H1 (cell line): Measurements from ENCODE around the gene FGGY. TPM values are rescaled to one million over a fixed set of nuclear protein-coding genes. Genes with fewer than 3 reads are reported as not detected.

Experiments used
- CTCF ChIA-PET: fragments of 300-600 bp; sonication (Branson Sonifier 250); formaldehyde crosslinking; loops from one replicate; lab custom pipeline; 2021; ENCODE audit not compliant: partially characterized antibody; lab: Charles Lee
- POLR2A ChIA-PET: fragments of 300-600 bp; sonication (Branson Sonifier 250); formaldehyde crosslinking; loops from one replicate; lab custom pipeline; 2021; ENCODE audit warnings: inconsistent platforms; ENCODE audit not compliant: partially characterized antibody; lab: Charles Lee
- DNase-seq, 2 experiments: peaks; one replicate each; pipeline versions ENCODE4 v3.0.0 to v3.0.0-alpha.2; 2010 to 2022; ENCODE audit warnings: low spot score in 2 of 2, low read depth in 1 of 2, mixed read lengths in 1 of 2
- FAIRE-seq: peaks from 2 replicates; lab custom pipeline; 2011; peaks lifted over from hg19 to GRCh38; lab: Jason Lieb, UNC
- H2AFZ ChIP-seq: 2 replicates; pipeline ENCODE4 v1.8.1; 2012; ENCODE audit warnings: low read length, inconsistent platforms
- H2AK5ac ChIP-seq: 2 replicates; pipeline ENCODE4 v1.6.1; 2013; ENCODE audit warnings: low read depth, low read length
- H2BK120ac ChIP-seq: replicated peaks from 2 replicates; pipeline ENCODE3; 2013; ENCODE audit warnings: low read depth, low read length, inconsistent platforms
- H2BK12ac ChIP-seq: 2 replicates; pipeline ENCODE4 v1.6.1; 2013; ENCODE audit warnings: low read depth, low read length
- H2BK15ac ChIP-seq: 2 replicates; pipeline ENCODE4 v1.6.1; 2013; ENCODE audit warnings: low read length
- H2BK20ac ChIP-seq: 2 replicates; pipeline ENCODE4 v1.6.1; 2013; ENCODE audit warnings: low read length
- H2BK5ac ChIP-seq: 2 replicates; pipeline ENCODE4 v1.6.1; 2013; ENCODE audit warnings: low read depth, low read length
- H3K14ac ChIP-seq: 2 replicates; pipeline ENCODE4 v1.6.1; 2013; ENCODE audit warnings: inconsistent platforms; ENCODE audit not compliant: insufficient read length
- H3K18ac ChIP-seq: 2 replicates; pipeline ENCODE4 v1.6.1; 2013; ENCODE audit warnings: low read length; ENCODE audit errors: extremely low read depth
- H3K23ac ChIP-seq: 2 replicates; pipeline ENCODE4 v1.6.1; 2013; ENCODE audit warnings: inconsistent platforms; ENCODE audit not compliant: insufficient read length
- H3K23me2 ChIP-seq: 2 replicates; pipeline ENCODE4 v1.6.1; 2013; ENCODE audit warnings: low read depth, low read length
- H3K27ac ChIP-seq: 2 replicates; pipeline ENCODE4 v1.6.1; 2011; ENCODE audit warnings: low read depth, low read length, inconsistent platforms
- H3K27me3 ChIP-seq, 4 experiments: replicated peaks in 1 of 4; 1 replicate in 1 of 4; 2 replicates in 3 of 4; pipeline versions ENCODE4 v1.6.1 to v1.8.1; 2011 to 2013; ENCODE audit warnings: low read length in 3 of 4, mild to moderate bottlenecking in 3 of 4, inconsistent platforms in 2 of 4, mixed read lengths in 2 of 4, moderate library complexity in 1 of 4; ENCODE audit not compliant: control insufficient read depth in 3 of 4, insufficient read depth in 3 of 4; ENCODE audit errors: extremely low read depth in 1 of 4
- H3K36me3 ChIP-seq, 4 experiments: 2 replicates each; pipeline versions ENCODE4 v1.6.1 to v1.8.1; 2011 to 2013; ENCODE audit warnings: mild to moderate bottlenecking in 4 of 4, low read length in 3 of 4, moderate library complexity in 2 of 4, control low read depth in 1 of 4, inconsistent platforms in 1 of 4; ENCODE audit not compliant: insufficient read depth in 4 of 4, control insufficient read depth in 2 of 4
- H3K4ac ChIP-seq: replicated peaks from 2 replicates; pipeline ENCODE3; 2013; ENCODE audit warnings: low read length, low read depth, mixed read lengths, inconsistent platforms; ENCODE audit not compliant: insufficient read length
- H3K4me1 ChIP-seq, 4 experiments: replicated peaks in 1 of 4; 1 replicate in 1 of 4; 2 replicates in 3 of 4; pipeline versions ENCODE4 v1.6.1 to v1.8.1; 2011 to 2013; ENCODE audit warnings: low read length in 3 of 4, inconsistent platforms in 2 of 4, mixed read lengths in 1 of 4; ENCODE audit not compliant: insufficient read depth in 4 of 4, control insufficient read depth in 3 of 4
- H3K4me2 ChIP-seq, 2 experiments: 2 replicates each; pipeline versions ENCODE4 v1.6.1 to v1.8.1; 2011 to 2013; ENCODE audit warnings: low read depth in 2 of 2, low read length in 2 of 2, control low read depth in 1 of 2, inconsistent platforms in 1 of 2, mild to moderate bottlenecking in 1 of 2; ENCODE audit not compliant: insufficient read depth in 1 of 2
- H3K4me3 ChIP-seq, 4 experiments: fragments of 200-600, 300-600 bp in 1 of 4; sonication (generic), shearing (Covaris generic), sonication (Bioruptor Twin) in 1 of 4; 2 replicates each; pipeline versions ENCODE4 v1.5.1 to v1.8.1; 2011 to 2016; ENCODE audit warnings: low read length in 4 of 4, low read depth in 3 of 4, control low read depth in 2 of 4, inconsistent platforms in 2 of 4, mild to moderate bottlenecking in 2 of 4, mixed read lengths in 1 of 4, moderate library complexity in 1 of 4; ENCODE audit not compliant: insufficient read depth in 2 of 4; ENCODE audit errors: extremely low read depth in 1 of 4
- H3K56ac ChIP-seq: replicated peaks from 2 replicates; pipeline ENCODE3; 2013; ENCODE audit warnings: low read depth, mild to moderate bottlenecking, mixed read lengths, low read length, inconsistent platforms; ENCODE audit not compliant: insufficient read length
- H3K79me1 ChIP-seq: 2 replicates; pipeline ENCODE4 v1.6.1; 2013; ENCODE audit warnings: low read depth, low read length, control low read depth
- H3K79me2 ChIP-seq, 2 experiments: 2 replicates each; pipeline versions ENCODE4 v1.6.1 to v1.8.1; 2012 to 2013; ENCODE audit warnings: low read length in 2 of 2, mild to moderate bottlenecking in 2 of 2, inconsistent platforms in 1 of 2; ENCODE audit not compliant: insufficient read depth in 2 of 2, control insufficient read depth in 1 of 2
- H3K9ac ChIP-seq, 4 experiments: replicated peaks in 1 of 4; 1 replicate in 1 of 4; 2 replicates in 3 of 4; pipeline versions ENCODE4 v1.6.1 to v1.8.1; 2011 to 2013; ENCODE audit warnings: low read depth in 3 of 4, low read length in 3 of 4, control low read depth in 2 of 4, mild to moderate bottlenecking in 2 of 4, moderate library complexity in 2 of 4, inconsistent platforms in 1 of 4; ENCODE audit errors: extremely low read depth in 1 of 4
- H3K9me3 ChIP-seq, 2 experiments: 2 replicates each; pipeline versions ENCODE4 v1.6.1 to v1.8.1; 2012 to 2013; ENCODE audit warnings: mild to moderate bottlenecking in 2 of 2, moderate library complexity in 2 of 2, control low read depth in 1 of 2, inconsistent platforms in 1 of 2, low read depth in 1 of 2, low read length in 1 of 2, mixed read lengths in 1 of 2; ENCODE audit not compliant: insufficient read depth in 2 of 2
- H4K20me1 ChIP-seq, 2 experiments: replicated peaks in 1 of 2; 2 replicates each; pipeline versions ENCODE3 to v1.8.1; 2011 to 2013; ENCODE audit warnings: inconsistent platforms in 2 of 2, low read length in 2 of 2, mild to moderate bottlenecking in 1 of 2; ENCODE audit not compliant: insufficient read depth in 2 of 2, control insufficient read depth in 1 of 2
- H4K5ac ChIP-seq: 2 replicates; pipeline ENCODE4 v1.6.1; 2013; ENCODE audit warnings: low read length, low read depth, mixed read lengths, inconsistent platforms; ENCODE audit not compliant: insufficient read length
- H4K8ac ChIP-seq: 2 replicates; pipeline ENCODE4 v1.8.0; 2013; ENCODE audit warnings: mild to moderate bottlenecking, moderate library complexity, low read length, inconsistent platforms; ENCODE audit not compliant: insufficient read depth; ENCODE audit errors: extremely low read depth
- H4K91ac ChIP-seq: replicated peaks from 2 replicates; pipeline ENCODE3; 2013; ENCODE audit warnings: low read length, mixed read lengths, inconsistent platforms; ENCODE audit not compliant: insufficient read length
- BCL11A ChIP-seq, 2 experiments: IDR thresholded peaks; one replicate each; pipeline ENCODE4 v1.6.1; 2011; ENCODE audit warnings: low read depth in 2 of 2, low read length in 2 of 2, mild to moderate bottlenecking in 2 of 2
- CBX5 ChIP-seq: fragments of 300-800, 300-1000 bp; sonication (generic); IDR thresholded peaks from 2 replicates; pipeline ENCODE4 v1.7.1; 2016; ENCODE audit warnings: antibody characterized with exemption, low read length, low read depth
- CEBPB ChIP-seq: IDR thresholded peaks from 2 replicates; pipeline ENCODE4 v1.6.1; 2012; ENCODE audit warnings: low read depth, low read length
- CHD1 ChIP-seq: IDR thresholded peaks from 2 replicates; pipeline ENCODE4 v1.6.1; 2012; ENCODE audit warnings: low read depth, low read length, improper control_type of control experiment
- MAX ChIP-seq: IDR thresholded peaks from 2 replicates; pipeline ENCODE4 v1.6.1; 2012; ENCODE audit warnings: inconsistent platforms
- NRF1 ChIP-seq: IDR thresholded peaks from 2 replicates; pipeline ENCODE4 v1.6.1; 2011; ENCODE audit warnings: mild to moderate bottlenecking, low read depth, low read length, improper control_type of control experiment
- RXRA ChIP-seq: IDR thresholded peaks from 2 replicates; pipeline ENCODE4 v1.6.1; 2011; ENCODE audit warnings: low read depth, mild to moderate bottlenecking, low read length, moderate library complexity; ENCODE audit not compliant: insufficient read depth
- SAP30 ChIP-seq: fragments of 300-600 bp; sonication (generic); IDR thresholded peaks from 2 replicates; pipeline ENCODE4 v1.7.1; 2012; ENCODE audit warnings: low read length, moderate library complexity, mild to moderate bottlenecking, inconsistent platforms; ENCODE audit not compliant: insufficient read depth, insufficient replicate concordance
- SP1 ChIP-seq: IDR thresholded peaks from 2 replicates; pipeline ENCODE4 v1.6.1; 2011; ENCODE audit warnings: low read depth, low read length
- TCF12 ChIP-seq: IDR thresholded peaks from 2 replicates; pipeline ENCODE4 v1.6.1; 2011; ENCODE audit warnings: low read depth, mild to moderate bottlenecking, low read length
- WGBS, 2 experiments: shearing (Covaris generic) in 1 of 2; methylation state at CpG; one replicate each; pipeline versions ENCODE4 v1.1.6 to v1.1.7; 2013 to 2015; ENCODE audit warnings: low lambda C conversion rate in 2 of 2, mixed read lengths in 2 of 2, inconsistent platforms in 1 of 2, low coverage in 1 of 2, missing lambda C conversion rate in 1 of 2; ENCODE audit not compliant: insufficient replicate concordance in 2 of 2, insufficient coverage in 1 of 2, insufficient read length in 1 of 2; ENCODE audit errors: extremely low coverage in 1 of 2, missing lambda C conversion rate in 1 of 2; 5-methylcytosine and 5-hydroxymethylcytosine counted together
- polyA plus RNA-seq, 7 experiments: library from polyadenylated mRNA; depleted of rRNA in 3 of 7; stranded (reverse) in 5 of 7; unstranded in 2 of 7; fragments of >200 nt in 5 of 7; fragments of 200-250 nt in 2 of 7; gene quantifications; 1 replicate in 5 of 7; 2 replicates in 1 of 7; 4 replicates in 1 of 7; pipeline versions ENCODE4 v1.2.1 to v1.2.3, GENCODE V29; 2011 to 2013; ENCODE audit warnings: missing spikeins in 2 of 7, mixed read lengths in 2 of 7
- total RNA-seq: library from RNA; stranded (reverse); fragmentation: NEBNext Ultra II Directional; extraction: Animal tissue kit (Norgen Biotek cat#: 25700); gene quantifications from 2 replicates; pipeline ENCODE4 v1.2.1, GENCODE V29; 2021
- TF ChIP-seq, protein P1 (sequence below): IDR thresholded peaks from 2 replicates; pipeline ENCODE4 v1.6.1; 2012; ENCODE audit warnings: inconsistent platforms
- TF ChIP-seq, protein P2 (sequence below): IDR thresholded peaks from 2 replicates; pipeline ENCODE4 v1.6.1; 2012; ENCODE audit warnings: low read length, inconsistent platforms

The FGGY gene
- total and polyA plus RNA-seq, 2 of the 8 experiments (the other 6 are each of a cell fraction or from before 2014, with no cell fraction given) = 10.3 to 12.5 TPM

DNA sequence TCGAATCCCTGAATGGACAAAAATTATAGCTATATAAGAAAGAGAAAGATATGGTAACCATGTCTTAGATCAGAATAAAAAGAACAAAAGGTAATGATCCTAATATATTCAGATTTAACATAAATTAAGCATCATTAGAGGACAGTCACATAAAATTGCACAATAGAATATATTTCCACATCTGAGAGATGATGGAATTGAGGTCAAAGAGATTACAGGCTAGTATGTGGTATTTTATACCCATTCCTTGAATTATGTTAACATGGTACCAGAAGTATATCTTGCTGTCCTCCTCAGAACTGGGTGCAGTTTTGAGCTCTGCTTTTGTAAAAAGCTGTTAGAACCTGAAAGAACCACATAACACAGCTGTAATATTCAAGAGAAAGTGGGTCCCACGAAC, 272.3 kb downstream of the FGGY start:
- no peaks in the 10 kb centered on the region for H3K79me2 ChIP-seq
- no peak overlapping the region for H2BK15ac ChIP-seq
- no peak overlapping the region for H2BK20ac ChIP-seq
- no peak overlapping the region for H3K9ac ChIP-seq
- no peak overlapping the region for H2AK5ac ChIP-seq
- no peak overlapping the region for H4K5ac ChIP-seq
- H4K20me1 ChIP-seq = no peaks in the 10 kb centered on the region
- no peak overlapping the region for H4K8ac ChIP-seq
- peaks cover 0 to 5% of the 10 kb centered on the region in 2 experiments; a peak in 2 of 4 replicates for H3K9me3 ChIP-seq
- H3K27ac ChIP-seq = no peak overlapping the region
- H2BK5ac ChIP-seq = no peak overlapping the region
- CTCF ChIA-PET = interaction anchor here (0.8 to 1.9 kb wide), 5 partner anchors 10 to 164 kb away, joined by 3 to 6 read pairs (median 3); no protein-coding TSS in a partner anchor
- POLR2A ChIA-PET = no interaction called here
- no peak overlapping the region for H2BK12ac ChIP-seq
- H3K56ac ChIP-seq = no peak overlapping the region
- no peak overlapping the region for H3K4me2 ChIP-seq
- no peak overlapping the region for H2BK120ac ChIP-seq
- no peak overlapping the region for H2AFZ ChIP-seq
- H3K4me1 ChIP-seq = peaks cover 0 to 7% (median 2%) of the 10 kb centered on the region in 4 experiments; a peak in 2 of 7 replicates
- DNase-seq (no peak), FAIRE-seq (no peak)
- H3K14ac ChIP-seq = no peak overlapping the region
- H3K79me1 ChIP-seq = no peaks in the 10 kb centered on the region
- H3K27me3 ChIP-seq = no peaks in the 10 kb centered on the region
- no peak overlapping the region for H3K4me3 ChIP-seq
- no peak overlapping the region for H4K91ac ChIP-seq
- H3K23ac ChIP-seq = no peak overlapping the region
- H3K4ac ChIP-seq = no peak overlapping the region
- no peak overlapping the region for H3K18ac ChIP-seq
- 93% methylated on average over 2 of the region's 2 CpGs; no CpG with 5 or more reads in 1 of the 2 experiments for WGBS, 2 experiments
- H3K36me3 ChIP-seq = no peaks in the 10 kb centered on the region
- no peaks in the 10 kb centered on the region; the same call in 1 of the 2 replicates for H3K23me2 ChIP-seq
- TF ChIP-seq MAX (no peak), NRF1 (no peak), CHD1 (no peak), BCL11A (IDR thresholded peaks at IDR 0.05; ENCODE audit: low read depth in 2 of 2, low read length in 2 of 2) (no peak), TCF12 (no peak), CBX5 (no peak), CEBPB (no peak), SAP30 (no peak), SP1 (no peak), RXRA (no peak)
- TF ChIP-seq, protein P1, sequence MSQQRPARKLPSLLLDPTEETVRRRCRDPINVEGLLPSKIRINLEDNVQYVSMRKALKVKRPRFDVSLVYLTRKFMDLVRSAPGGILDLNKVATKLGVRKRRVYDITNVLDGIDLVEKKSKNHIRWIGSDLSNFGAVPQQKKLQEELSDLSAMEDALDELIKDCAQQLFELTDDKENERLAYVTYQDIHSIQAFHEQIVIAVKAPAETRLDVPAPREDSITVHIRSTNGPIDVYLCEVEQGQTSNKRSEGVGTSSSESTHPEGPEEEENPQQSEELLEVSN = no peak
- TF ChIP-seq, protein P2, sequence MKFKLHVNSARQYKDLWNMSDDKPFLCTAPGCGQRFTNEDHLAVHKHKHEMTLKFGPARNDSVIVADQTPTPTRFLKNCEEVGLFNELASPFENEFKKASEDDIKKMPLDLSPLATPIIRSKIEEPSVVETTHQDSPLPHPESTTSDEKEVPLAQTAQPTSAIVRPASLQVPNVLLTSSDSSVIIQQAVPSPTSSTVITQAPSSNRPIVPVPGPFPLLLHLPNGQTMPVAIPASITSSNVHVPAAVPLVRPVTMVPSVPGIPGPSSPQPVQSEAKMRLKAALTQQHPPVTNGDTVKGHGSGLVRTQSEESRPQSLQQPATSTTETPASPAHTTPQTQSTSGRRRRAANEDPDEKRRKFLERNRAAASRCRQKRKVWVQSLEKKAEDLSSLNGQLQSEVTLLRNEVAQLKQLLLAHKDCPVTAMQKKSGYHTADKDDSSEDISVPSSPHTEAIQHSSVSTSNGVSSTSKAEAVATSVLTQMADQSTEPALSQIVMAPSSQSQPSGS = no peak
